Measurements from ENCODE around the gene CEMIP. TPM values are rescaled to one million over a fixed set of nuclear protein-coding genes. Genes with fewer than 3 reads are reported as not detected.
A peak's percentile ranks its signal among the peaks of the same experiment; 100 is the strongest.

CEMIP gene
- total and polyA plus RNA-seq, 2 of the 8 experiments (the other 6 are each of a cell fraction or from before 2014, with no cell fraction given), result 0.11 to 0.60 TPM

GRCh38 chr15:80982205-80982604, 203.0 kb downstream of the CEMIP start:
- Histone ChIP-seq H2BK20ac (ENCODE audit: low read length) (no peak overlapping the region), H3K9ac (replicated peaks in 1 of 4; ENCODE audit: extremely low read depth in 1 of 4, low read depth in 3 of 4, low read length in 3 of 4) (no peak overlapping the region), H3K27me3 (replicated peaks in 1 of 4; ENCODE audit: control insufficient read depth in 3 of 4, extremely low read depth in 1 of 4, insufficient read depth in 3 of 4, low read length in 3 of 4) (no peaks in the 10 kb centered on the region), H3K14ac (ENCODE audit: insufficient read length) (no peak overlapping the region), H2BK12ac (ENCODE audit: low read depth, low read length) (no peak overlapping the region), H3K9me3 (ENCODE audit: insufficient read depth in 2 of 2, low read depth in 1 of 2, low read length in 1 of 2) (no peaks in the 10 kb centered on the region), H3K4me1 (replicated peaks in 1 of 4; ENCODE audit: control insufficient read depth in 3 of 4, insufficient read depth in 4 of 4, low read length in 3 of 4) (peaks cover 0 to 8% (median 4%) of the 10 kb centered on the region in 4 experiments; a peak in 4 of 7 replicates), H3K18ac (ENCODE audit: extremely low read depth, low read length) (no peak overlapping the region), H2BK5ac (ENCODE audit: low read depth, low read length) (no peak overlapping the region), H4K5ac (ENCODE audit: insufficient read length, low read depth, low read length) (no peak overlapping the region), H4K91ac (replicated peaks; ENCODE audit: insufficient read length, low read length) (no peak overlapping the region), H3K4me3 (ENCODE audit: extremely low read depth in 1 of 4, insufficient read depth in 2 of 4, low read depth in 3 of 4, low read length in 4 of 4) (no peak overlapping the region), H3K79me1 (ENCODE audit: low read depth, low read length) (peaks cover 7% of the 10 kb centered on the region), H3K36me3 (ENCODE audit: control insufficient read depth in 2 of 4, insufficient read depth in 4 of 4, low read length in 3 of 4) (peaks cover 0 to 28% (median 10%) of the 10 kb centered on the region in 4 experiments; a peak in 6 of 8 replicates), H2AFZ (ENCODE audit: low read length) (no peak overlapping the region), H3K4ac (replicated peaks; ENCODE audit: insufficient read length, low read depth, low read length) (no peak overlapping the region), H3K27ac (ENCODE audit: low read depth, low read length) (no peak overlapping the region), H3K23me2 (ENCODE audit: low read depth, low read length) (no peaks in the 10 kb centered on the region), H3K56ac (replicated peaks; ENCODE audit: insufficient read length, low read depth, low read length) (no peak overlapping the region), H4K20me1 (replicated peaks in 1 of 2; ENCODE audit: control insufficient read depth in 1 of 2, insufficient read depth in 2 of 2, low read length in 2 of 2) (peaks cover 11 to 14% of the 10 kb centered on the region in 2 experiments), H2BK120ac (replicated peaks; ENCODE audit: low read depth, low read length) (no peak overlapping the region), H2BK15ac (ENCODE audit: low read length) (no peak overlapping the region), H3K23ac (ENCODE audit: insufficient read length) (no peak overlapping the region), H4K8ac (ENCODE audit: extremely low read depth, insufficient read depth, low read length) (no peak overlapping the region), H3K79me2 (ENCODE audit: control insufficient read depth in 1 of 2, insufficient read depth in 2 of 2, low read length in 2 of 2) (peaks cover 9 to 48% of the 10 kb centered on the region in 2 experiments), H3K4me2 (ENCODE audit: insufficient read depth in 1 of 2, low read depth in 2 of 2, low read length in 2 of 2) (no peak overlapping the region), H2AK5ac (ENCODE audit: low read depth, low read length) (no peak overlapping the region)
- no peak for DNase-seq (ENCODE audit: low read depth in 1 of 2, low spot score in 2 of 2)
- no peak for FAIRE-seq
- ChIA-PET CTCF (ENCODE audit: partially characterized antibody) (interaction anchor here (0.8 to 2.6 kb wide), 5 partner anchors 9 to 284 kb away, joined by 3 to 11 read pairs (median 3); no protein-coding TSS in a partner anchor), POLR2A (ENCODE audit: partially characterized antibody) (interaction anchor here (1.0 kb wide), 1 partner anchor 147 kb away, joined by 3 read pairs; no protein-coding TSS in a partner anchor)
- WGBS, 2 experiments (ENCODE audit: extremely low coverage in 1 of 2, insufficient coverage in 1 of 2, insufficient read length in 1 of 2, insufficient replicate concordance in 2 of 2, low coverage in 1 of 2, low lambda C conversion rate in 2 of 2, missing lambda C conversion rate in 1 of 2), result 69% methylated on average over 2 of the region's 2 CpGs; no CpG with 5 or more reads in 1 of the 2 experiments
- TF ChIP-seq GTF2F1 (IDR thresholded peaks at IDR 0.05; ENCODE audit: borderline replicate concordance, low read depth, low read length) (no peak), POLR2A (IDR thresholded peaks at IDR 0.05; ENCODE audit: control extremely low read depth in 1 of 2, low read depth in 2 of 2, low read length in 2 of 2) (no peak), PHF8 (conservative IDR thresholded peaks at IDR 0.05; ENCODE audit: low read depth, low read length) (no peak), KDM4A (IDR thresholded peaks at IDR 0.05; ENCODE audit: low read depth, low read length, severe bottlenecking) (no peak), ZNF274 (IDR thresholded peaks at IDR 0.05; ENCODE audit: borderline replicate concordance, extremely low read depth, low read length) (no peak), YY1 (IDR thresholded peaks at IDR 0.05; ENCODE audit: low read depth, low read length) (peak; percentile 64; the same call in 1 of the 2 replicates), HDAC6 (IDR thresholded peaks at IDR 0.05; ENCODE audit: low read depth, low read length) (no peak), SAP30 (IDR thresholded peaks at IDR 0.05; ENCODE audit: insufficient read depth, insufficient replicate concordance, low read length) (no peak), POU5F1 (IDR thresholded peaks at IDR 0.05; ENCODE audit: low read depth, low read length) (no peak), SP4 (IDR thresholded peaks at IDR 0.05; ENCODE audit: low read length) (no peak), CREB1 (IDR thresholded peaks at IDR 0.05) (no peak), CTCF (IDR thresholded peaks at IDR 0.05; ENCODE audit: control extremely low read depth in 1 of 3, insufficient read depth in 1 of 3, low read depth in 1 of 3, low read length in 3 of 3) (peak in 2 of 3 experiments; percentile 36 to 38; a peak in 2 of 4 replicates)
